Measurements from ENCODE around the gene BPIFA1.

The BPIFA1 gene

GRCh38 chr20:33237989-33238388, 2.2 kb downstream of the BPIFA1 start:
- in situ Hi-C loops (cut with MboI; ENCODE audit: low pct_unique_long_range_greater_than_20kb, low sequenced_read_pairs) = no loop called here
- no peak for DNase-seq

DNA sequence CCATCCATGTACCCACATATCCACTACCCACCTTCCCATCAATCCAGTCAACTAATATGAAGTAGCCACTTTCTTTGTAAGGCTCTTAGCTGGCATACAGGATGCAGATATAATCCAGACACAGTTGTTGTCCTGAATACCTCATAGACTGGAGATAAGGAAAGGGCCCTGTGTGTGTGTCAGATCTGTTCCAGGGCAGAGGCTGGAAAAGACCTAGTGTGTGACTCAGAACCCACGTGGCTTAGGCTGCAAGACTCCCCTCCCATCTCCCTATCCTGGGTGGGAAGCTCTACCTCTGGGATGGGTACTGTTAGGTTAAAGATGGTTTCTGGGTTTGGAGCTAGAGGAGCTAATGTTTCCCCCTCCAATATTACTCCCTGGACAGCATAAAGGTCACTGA, 3.6 kb downstream of the BPIFA1 start:
- in situ Hi-C loops (cut with MboI; ENCODE audit: low pct_unique_long_range_greater_than_20kb, low sequenced_read_pairs) = no loop called here
- no peak for DNase-seq

DNA sequence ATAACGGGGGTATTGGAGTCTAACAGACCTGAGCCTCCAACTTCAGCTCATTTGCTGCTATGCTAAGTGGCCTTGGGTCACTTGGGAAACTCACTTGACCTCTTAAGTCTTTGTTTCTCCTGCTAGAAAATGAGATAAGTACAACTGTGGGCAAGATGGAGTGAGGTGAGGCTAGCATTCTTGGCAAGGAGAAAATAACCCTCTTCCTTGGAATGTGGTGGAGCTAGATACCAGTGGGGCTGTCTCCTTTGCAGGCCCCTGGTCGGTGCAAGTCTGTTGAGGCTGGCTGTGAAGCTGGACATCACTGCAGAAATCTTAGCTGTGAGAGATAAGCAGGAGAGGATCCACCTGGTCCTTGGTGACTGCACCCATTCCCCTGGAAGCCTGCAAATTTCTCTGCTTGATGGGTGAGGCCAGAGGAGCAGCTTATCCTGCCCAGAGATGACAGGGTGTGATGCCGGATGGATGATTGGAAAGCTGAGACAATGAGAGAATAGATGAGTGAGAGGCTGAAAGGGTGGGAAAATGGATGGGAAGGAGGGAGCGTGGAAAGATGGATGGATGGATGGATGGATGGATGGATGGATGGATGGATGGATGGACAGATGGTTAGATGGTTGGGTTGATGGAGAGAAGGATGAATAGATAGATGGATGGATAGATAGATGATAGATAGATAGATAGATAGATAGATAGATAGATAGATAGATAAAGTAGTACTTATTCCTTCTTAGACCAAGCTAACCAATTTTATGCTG, 4.4 kb downstream of the BPIFA1 start:
- no peak for DNase-seq

GRCh38 chr20:33240923-33241322, 5.1 kb downstream of the BPIFA1 start:
- in situ Hi-C loops (cut with MboI; ENCODE audit: low pct_unique_long_range_greater_than_20kb, low sequenced_read_pairs) = no loop called here
- DNase-seq = no peak

More for the DNA sequence above, 4.4 kb downstream of the BPIFA1 start:
- in situ Hi-C loops (cut with MboI; ENCODE audit: low pct_unique_long_range_greater_than_20kb, low sequenced_read_pairs) = no loop called here

GRCh38 chr20:33242319-33243100, 6.7 kb downstream of the BPIFA1 start:
- in situ Hi-C loops (cut with MboI; ENCODE audit: low pct_unique_long_range_greater_than_20kb, low sequenced_read_pairs) = no loop called here
- no peak for DNase-seq

DNA sequence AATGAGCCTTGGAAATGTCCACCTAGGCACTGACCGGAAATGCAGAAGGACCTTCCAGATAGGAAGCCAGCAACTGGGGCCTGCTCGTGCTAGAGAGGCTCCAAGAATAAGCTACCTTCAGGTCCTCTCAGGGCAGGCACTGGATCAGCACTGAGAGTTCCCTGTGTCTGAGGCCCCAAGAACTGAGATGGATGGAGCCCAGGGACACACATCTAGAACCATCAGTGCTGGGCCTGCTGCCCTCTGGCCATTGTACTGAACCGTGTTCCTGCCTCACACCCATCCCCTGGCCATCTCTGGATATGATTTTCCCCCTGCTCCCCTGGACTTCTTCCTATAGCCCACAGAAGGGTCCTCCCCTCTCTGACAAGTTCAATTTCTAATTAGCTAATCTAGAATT, 10.3 kb downstream of the BPIFA1 start:
- no peak for DNase-seq
- in situ Hi-C loops (cut with MboI; ENCODE audit: low pct_unique_long_range_greater_than_20kb, low sequenced_read_pairs) = no loop called here

DNA sequence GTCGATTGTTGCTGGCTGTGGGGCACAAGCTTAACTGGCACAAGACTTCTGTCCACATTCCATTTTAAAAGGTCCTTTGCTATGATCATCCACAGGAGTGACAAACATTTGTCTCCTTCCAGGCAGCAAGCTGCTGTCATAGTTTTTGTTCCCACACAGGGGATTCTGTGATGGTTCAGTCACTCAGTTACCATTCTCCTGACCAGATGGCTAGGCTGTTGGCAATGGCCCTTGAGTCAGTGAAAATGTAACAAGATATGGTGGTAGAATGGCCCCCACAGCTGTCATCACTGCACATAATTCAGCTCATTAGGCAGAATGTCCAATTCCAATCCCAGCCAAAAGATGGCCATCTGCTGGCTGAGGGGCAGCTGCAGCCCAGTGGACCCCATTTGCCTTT, 13.7 kb downstream of the BPIFA1 start:
- in situ Hi-C loops (cut with MboI; ENCODE audit: low pct_unique_long_range_greater_than_20kb, low sequenced_read_pairs) = no loop called here

DNA sequence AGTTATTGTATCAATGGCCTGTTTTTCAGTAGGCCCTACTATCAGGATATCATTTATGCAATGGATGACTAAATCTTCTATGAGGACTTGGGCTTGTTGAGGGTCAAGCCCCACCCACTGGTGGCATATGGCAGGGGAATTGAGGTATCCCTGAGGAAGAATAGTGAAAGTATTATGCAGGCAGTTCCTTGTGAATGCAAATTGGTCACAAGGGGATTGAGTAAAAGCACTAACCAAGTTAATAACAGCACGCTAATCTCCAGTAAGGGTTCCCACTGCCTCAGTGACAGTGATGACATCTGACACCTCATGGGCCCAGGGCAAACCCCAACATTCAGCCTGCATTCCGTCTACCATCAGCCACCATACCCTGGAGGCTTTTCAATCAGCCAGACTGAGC, 14.9 kb downstream of the BPIFA1 start:
- no peak for DNase-seq
- in situ Hi-C loops (cut with MboI; ENCODE audit: low pct_unique_long_range_greater_than_20kb, low sequenced_read_pairs) = no loop called here

More for the DNA sequence above, 13.7 kb downstream of the BPIFA1 start:
- no peak for DNase-seq

- in situ Hi-C loops (cut with MboI; ENCODE audit: low pct_unique_long_range_greater_than_20kb, low sequenced_read_pairs) = no loop called here
- no peak for DNase-seq
Measured at GRCh38 chr20:33251496-33251895, 15.7 kb downstream of the BPIFA1 start.

- DNase-seq = no peak
- in situ Hi-C loops (cut with MboI; ENCODE audit: low pct_unique_long_range_greater_than_20kb, low sequenced_read_pairs) = no loop called here
Measured at GRCh38 chr20:33252460-33252859, 16.7 kb downstream of the BPIFA1 start.

GRCh38 chr20:33255005-33255404, 19.2 kb downstream of the BPIFA1 start:
- no peak for DNase-seq
- in situ Hi-C loops (cut with MboI; ENCODE audit: low pct_unique_long_range_greater_than_20kb, low sequenced_read_pairs) = no loop called here

DNA sequence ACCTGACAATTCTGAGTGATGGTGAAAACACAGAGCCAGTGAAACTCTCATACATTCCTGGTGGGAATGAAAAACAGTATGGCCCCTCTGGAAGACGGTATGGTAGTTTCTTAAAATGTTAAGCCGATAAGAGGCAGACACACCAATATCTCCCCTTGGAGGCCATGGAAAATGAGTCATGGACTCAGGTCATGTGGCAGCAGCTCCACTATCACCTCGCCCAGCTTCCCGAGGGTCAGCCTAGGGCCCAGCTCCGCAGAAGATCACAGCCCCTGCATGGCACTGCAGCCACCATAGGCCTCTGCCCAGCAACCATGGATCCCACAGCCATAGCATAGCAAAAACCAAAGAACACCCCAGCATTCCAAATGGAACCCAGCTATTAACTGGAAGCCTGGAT, 21.4 kb downstream of the BPIFA1 start:
- DNase-seq = no peak
- in situ Hi-C loops (cut with MboI; ENCODE audit: low pct_unique_long_range_greater_than_20kb, low sequenced_read_pairs) = no loop called here

GRCh38 chr20:33259371-33259770, 23.6 kb downstream of the BPIFA1 start:
- DNase-seq = no peak
- in situ Hi-C loops (cut with MboI; ENCODE audit: low pct_unique_long_range_greater_than_20kb, low sequenced_read_pairs) = no loop called here

DNA sequence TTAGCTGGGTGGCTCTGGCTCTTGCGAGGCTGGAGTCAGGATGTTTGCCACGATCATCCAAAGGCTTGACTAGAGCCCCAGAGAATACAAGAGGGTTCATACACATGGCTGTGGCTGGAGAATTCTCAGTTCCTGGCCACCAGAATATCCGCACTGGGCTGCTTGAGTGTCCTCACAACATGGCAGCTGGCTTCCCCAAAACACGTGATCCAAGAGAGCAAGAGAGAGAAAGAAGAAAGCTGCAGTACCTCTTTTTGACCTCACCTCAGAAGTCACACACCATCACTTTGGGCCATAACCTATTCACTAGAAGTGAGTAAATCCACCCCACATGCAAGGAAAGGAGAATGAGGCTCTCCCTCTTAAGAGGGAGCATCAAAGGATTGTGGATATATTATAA, 25.7 kb downstream of the BPIFA1 start:
- DNase-seq = no peak
- in situ Hi-C loops (cut with MboI; ENCODE audit: low pct_unique_long_range_greater_than_20kb, low sequenced_read_pairs) = no loop called here

GRCh38 chr20:33262658-33263065, 26.9 kb downstream of the BPIFA1 start:
- in situ Hi-C loops (cut with MboI; ENCODE audit: low pct_unique_long_range_greater_than_20kb, low sequenced_read_pairs) = no loop called here
- peak; percentile 57 for DNase-seq

DNA sequence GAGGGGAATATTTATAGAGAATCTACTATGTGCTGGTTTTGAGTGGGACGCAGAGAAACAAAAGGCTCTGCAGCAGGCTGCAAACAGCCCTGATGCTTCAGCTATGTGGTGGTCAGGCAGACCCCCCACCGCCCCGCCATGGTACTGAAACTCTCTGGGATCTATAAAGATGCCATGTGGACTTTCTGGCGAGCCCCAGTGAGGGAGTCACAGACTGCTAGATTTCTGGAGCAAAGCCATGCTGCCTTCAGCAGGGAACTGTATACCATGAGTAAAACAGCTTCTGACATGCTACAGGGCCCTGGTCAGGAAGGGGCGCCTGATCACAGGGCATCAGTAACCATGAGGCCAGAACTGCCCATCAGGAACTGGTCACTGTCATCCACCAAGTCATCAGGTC, 28.0 kb downstream of the BPIFA1 start:
- in situ Hi-C loops (cut with MboI; ENCODE audit: low pct_unique_long_range_greater_than_20kb, low sequenced_read_pairs) = no loop called here
- no peak for DNase-seq

GRCh38 chr20:33267701-33268100, 31.9 kb downstream of the BPIFA1 start:
- in situ Hi-C loops (cut with MboI; ENCODE audit: low pct_unique_long_range_greater_than_20kb, low sequenced_read_pairs) = no loop called here
- no peak for DNase-seq

DNA sequence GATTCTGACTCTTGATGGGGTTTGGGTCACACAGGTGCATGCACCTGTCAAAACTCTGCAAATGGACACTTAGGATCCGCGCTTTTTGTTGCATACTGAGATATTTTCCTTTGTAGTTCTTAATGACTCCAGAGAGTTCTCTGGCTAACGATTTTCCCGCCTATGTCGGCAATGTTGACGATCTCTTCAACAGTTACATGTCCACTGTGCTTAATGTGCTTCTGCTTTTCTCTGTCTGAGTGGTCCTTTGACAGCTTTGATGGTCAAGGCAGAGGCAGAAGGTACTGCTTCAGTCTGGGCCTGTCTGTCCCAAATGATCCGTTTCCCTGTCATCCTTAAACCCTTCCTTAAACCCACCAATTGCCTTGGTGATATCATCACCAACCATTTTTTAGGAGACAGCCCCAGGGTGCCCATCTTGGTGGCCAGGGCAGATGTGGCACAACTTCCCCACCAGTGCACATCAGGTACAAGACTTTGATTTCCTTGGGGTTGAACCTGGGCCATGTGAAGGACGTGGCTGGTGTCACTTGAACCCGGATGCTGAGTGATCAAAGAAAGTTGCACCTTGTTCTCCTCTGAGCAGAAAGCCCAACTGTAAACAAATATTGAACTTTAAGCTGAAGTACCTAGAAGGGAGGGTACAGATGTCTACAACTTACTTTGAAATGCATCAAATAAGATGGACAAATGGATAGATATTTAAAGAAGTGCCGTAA, 36.5 kb downstream of the BPIFA1 start:
- no peak for DNase-seq
- in situ Hi-C loops (cut with MboI; ENCODE audit: low pct_unique_long_range_greater_than_20kb, low sequenced_read_pairs) = no loop called here

DNA sequence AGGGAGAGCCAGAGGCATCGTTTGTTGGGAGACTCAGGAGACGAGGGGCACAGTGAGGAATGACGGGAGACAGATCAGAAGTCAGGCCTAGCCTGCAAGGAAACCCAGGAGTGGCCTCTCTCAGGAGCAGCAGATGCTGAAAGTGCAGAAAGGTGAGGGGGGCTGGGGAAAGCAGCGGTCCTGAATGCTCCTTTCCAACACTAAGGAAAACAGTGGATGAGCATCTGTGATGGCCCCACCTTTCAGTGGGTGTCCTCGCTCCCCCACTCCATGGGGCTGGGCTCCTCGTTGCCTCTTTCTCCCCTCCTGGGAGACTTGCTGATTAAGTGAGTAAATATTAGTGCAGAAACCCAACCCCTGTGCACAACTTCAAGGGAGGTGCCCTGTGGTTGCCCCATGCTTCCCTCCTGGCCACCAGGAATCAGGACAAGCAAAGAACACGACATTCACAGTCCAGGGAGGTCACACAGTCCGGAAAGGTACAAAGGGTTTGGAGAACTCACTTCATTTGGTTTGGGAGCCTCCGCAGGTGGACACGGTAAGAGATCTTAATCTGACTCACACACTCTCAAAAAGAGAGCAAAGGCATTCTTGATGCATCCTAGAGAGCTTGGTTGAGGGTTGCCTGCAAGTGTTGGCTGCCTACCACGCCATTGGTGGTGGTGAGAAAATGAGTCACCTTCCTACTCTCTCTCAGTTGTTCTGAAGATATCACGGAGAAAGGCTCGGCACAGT, 37.5 kb downstream of the BPIFA1 start:
- no peak for DNase-seq
- in situ Hi-C loops (cut with MboI; ENCODE audit: low pct_unique_long_range_greater_than_20kb, low sequenced_read_pairs) = no loop called here

Measured in KBM-7 (cell line).